ENCODE results near the gene NUMB.

GRCh38 chr14:73339846-73340595, 118.3 kb downstream of the NUMB start:
- TF ChIP-seq CTCF (IDR thresholded peaks at IDR 0.05): no peak
- no peak for TF ChIP-seq ZFX (IDR thresholded peaks at IDR 0.05; ENCODE audit: borderline replicate concordance)
